PC-3 (cell line): ENCODE results near the gene NCBP3. TPM values are rescaled to one million over a fixed set of nuclear protein-coding genes. Genes with fewer than 3 reads are reported as not detected.

Source experiments
- ATAC-seq: fragments of 200-7000 bp; cut with Tn5 transposase; 2 replicates; pipeline ENCODE4 v1.9.1; 2020; ENCODE audit warnings: mild to moderate bottlenecking, moderate library complexity
- BruUV-seq: library from RNA; stranded (reverse); fragments of 400-500 nt; replicated peaks from 2 replicates; lab custom pipeline; 2021; lab: Mats Ljungman, UMichigan
- CTCF ChIA-PET: fragments of 300-600 bp; sonication (Branson Sonifier 250); formaldehyde crosslinking; loops from one replicate; lab custom pipeline; 2022; ENCODE audit warnings: antibody characterized with exemption; lab: Charles Lee
- POLR2A ChIA-PET: fragments of 300-600 bp; sonication (Branson Sonifier 250); formaldehyde crosslinking; loops from one replicate; lab custom pipeline; 2022; ENCODE audit warnings: antibody characterized with exemption; ENCODE audit not compliant: unreplicated experiment; lab: Charles Lee
- DNase-seq: peaks from one replicate; pipeline ENCODE4 v3.0.0-alpha.2; 2015
- H2AFZ ChIP-seq: fragments of 300-600 bp; sonication (generic); 2 replicates; pipeline ENCODE4 v1.6.0; 2016; ENCODE audit warnings: antibody characterized with exemption, low read length
- H3F3A ChIP-seq: fragments of 300-600 bp; sonication (generic); one replicate; pipeline ENCODE4 v1.6.0; 2017; ENCODE audit warnings: antibody characterized with exemption, low read length, control low read depth, mild to moderate bottlenecking; ENCODE audit not compliant: unreplicated experiment
- H3K27ac ChIP-seq: fragments of 300-600 bp; sonication (generic); 2 replicates; pipeline ENCODE4 v1.5.1; 2016; ENCODE audit warnings: mild to moderate bottlenecking, low read length
- H3K27me3 ChIP-seq: fragments of 300-600 bp; sonication (generic); 2 replicates; pipeline ENCODE4 v1.6.1; 2016; ENCODE audit warnings: low read length, mixed read lengths
- H3K36me3 ChIP-seq: fragments of 300-600 bp; sonication (generic); 2 replicates; pipeline ENCODE4 v1.6.1; 2016; ENCODE audit warnings: low read depth, mixed run types, low read length, mixed read lengths
- H3K4me1 ChIP-seq: fragments of 300-600 bp; sonication (generic); 2 replicates; pipeline ENCODE4 v1.5.1; 2016; ENCODE audit warnings: low read length; ENCODE audit not compliant: insufficient read depth
- H3K4me2 ChIP-seq: fragments of 300-600 bp; sonication (generic); 2 replicates; pipeline ENCODE4 v1.6.0; 2016; ENCODE audit warnings: low read length
- H3K4me3 ChIP-seq: fragments of 300-600 bp; sonication (generic); 2 replicates; pipeline ENCODE4 v1.5.1; 2016; ENCODE audit warnings: mild to moderate bottlenecking, low read length, mixed read lengths
- H3K79me2 ChIP-seq: fragments of 300-600 bp; sonication (generic); 2 replicates; pipeline ENCODE4 v1.6.1; 2017; ENCODE audit warnings: low read length, mixed read lengths
- H3K9ac ChIP-seq: fragments of 300-600 bp; sonication (generic); 2 replicates; pipeline ENCODE4 v1.6.0; 2016; ENCODE audit warnings: mild to moderate bottlenecking, low read length
- H3K9me2 ChIP-seq: fragments of 300-600 bp; sonication (generic); replicated peaks from 2 replicates; pipeline ENCODE4 v1.6.1; 2016; ENCODE audit warnings: mixed run types, low read length, mixed read lengths
- H3K9me3 ChIP-seq: fragments of 300-600 bp; sonication (generic); 2 replicates; pipeline ENCODE4 v1.6.1; 2016; ENCODE audit warnings: low read length, mixed read lengths
- H4K20me1 ChIP-seq: fragments of 300-600 bp; sonication (generic); 2 replicates; pipeline ENCODE4 v1.6.1; 2016; ENCODE audit warnings: low read length, mixed read lengths
- CTCF ChIP-seq: fragments of 300-600 bp; sonication (generic); conservative IDR thresholded peaks from 2 replicates; pipeline ENCODE4 v1.5.1; 2017; ENCODE audit warnings: antibody characterized with exemption, low read depth, mild to moderate bottlenecking, low read length
- EZH2 ChIP-seq: fragments of 300-600 bp; sonication (generic); IDR thresholded peaks from one replicate; pipeline ENCODE4 v1.6.1; 2017; ENCODE audit warnings: antibody characterized with exemption, mild to moderate bottlenecking, low read length; ENCODE audit not compliant: unreplicated experiment
- EZH2phosphoT487 ChIP-seq: fragments of 300-600 bp; sonication (generic); IDR thresholded peaks from 2 replicates; pipeline ENCODE4 v1.6.1; 2018; ENCODE audit warnings: mild to moderate bottlenecking, antibody characterized with exemption, low read length, borderline replicate concordance
- intact Hi-C: fragments of 100-400 bp; cut with micrococcal nuclease; formaldehyde crosslinking; loops from 2 replicates; pipeline ENCODE4 v1.9.0; 2023
- total RNA-seq: library from RNA; depleted of rRNA; stranded (reverse); fragments of >200 nt; gene quantifications from 2 replicates; pipeline ENCODE4 v1.2.3, GENCODE V29; 2014

The NCBP3 gene
- total RNA-seq, 1 experiment from 2014 or later, result 21.0 TPM

GRCh38 chr17:3815122-3815521 is 30.9 kb downstream of the NCBP3 start:
- Histone ChIP-seq H3K9me3 (no peaks in the 10 kb centered on the region), H3K4me2 (no peak overlapping the region), H4K20me1 (no peaks in the 10 kb centered on the region), H3K4me1 (0 out of 2 replicates have a peak, but pooled peaks cover 8% of the 10 kb centered on the region), H3K9me2 (no peaks in the 10 kb centered on the region), H3K36me3 (peaks cover 9% of the 10 kb centered on the region; the same call in 1 of the 2 replicates), H3K79me2 (no peaks in the 10 kb centered on the region), H3K27me3 (no peaks in the 10 kb centered on the region), H3K9ac (no peak overlapping the region), H3K4me3 (no peak overlapping the region), H2AFZ (no peak overlapping the region), H3F3A (no peaks in the 10 kb centered on the region), H3K27ac (no peak overlapping the region)
- no peak for TF ChIP-seq EZH2
- TF ChIP-seq CTCF, result no peak
- no peak for TF ChIP-seq EZH2phosphoT487
- intact Hi-C loops, result no loop called here
- ATAC-seq (no peak), DNase-seq (no peak)
- CTCF ChIA-PET, result no interaction called here
- no TSS peak for BruUV-seq
- POLR2A ChIA-PET, result no interaction called here

GRCh38 chr17:3814361-3814760 is 31.7 kb downstream of the NCBP3 start:
- TF ChIP-seq EZH2phosphoT487, result no peak
- no peak for TF ChIP-seq EZH2
- TF ChIP-seq CTCF, result no peak
- no peak overlapping the region for H2AFZ ChIP-seq

GRCh38 chr17:3813171-3813570 is 32.9 kb downstream of the NCBP3 start:
- Histone ChIP-seq H3K4me1 (0 out of 2 replicates have a peak, but pooled peaks cover 7% of the 10 kb centered on the region), H3K4me2 (no peak overlapping the region), H3K79me2 (no peaks in the 10 kb centered on the region), H4K20me1 (no peaks in the 10 kb centered on the region), H3K4me3 (no peak overlapping the region), H3K36me3 (peaks cover 9% of the 10 kb centered on the region; the same call in 1 of the 2 replicates), H3K9ac (no peak overlapping the region), H3F3A (no peaks in the 10 kb centered on the region), H2AFZ (no peak overlapping the region), H3K9me2 (no peaks in the 10 kb centered on the region), H3K27ac (no peak overlapping the region), H3K27me3 (no peaks in the 10 kb centered on the region), H3K9me3 (no peaks in the 10 kb centered on the region)
- BruUV-seq, result no TSS peak
- CTCF ChIA-PET, result no interaction called here
- ATAC-seq, result no peak
- TF ChIP-seq CTCF, result no peak
- TF ChIP-seq EZH2phosphoT487, result no peak
- no peak for TF ChIP-seq EZH2
- intact Hi-C loops, result no loop called here
- DNase-seq, result no peak
- POLR2A ChIA-PET, result no interaction called here

More at GRCh38 chr17:3814361-3814760, 31.7 kb downstream of the NCBP3 start:
- Histone ChIP-seq H3K36me3 (peaks cover 9% of the 10 kb centered on the region; the same call in 1 of the 2 replicates), H3K9ac (no peak overlapping the region), H3K4me2 (no peak overlapping the region), H3K27me3 (no peaks in the 10 kb centered on the region), H4K20me1 (no peaks in the 10 kb centered on the region), H3K4me3 (no peak overlapping the region), H3K4me1 (0 out of 2 replicates have a peak, but pooled peaks cover 8% of the 10 kb centered on the region), H3K9me2 (no peaks in the 10 kb centered on the region), H3K9me3 (no peaks in the 10 kb centered on the region), H3F3A (no peaks in the 10 kb centered on the region), H3K79me2 (no peaks in the 10 kb centered on the region), H3K27ac (no peak overlapping the region)
- DNase-seq (no peak), ATAC-seq (no peak)
- intact Hi-C loops, result no loop called here
- BruUV-seq, result no TSS peak
- ChIA-PET CTCF (no interaction called here), POLR2A (no interaction called here)
